ENCODE data around the gene RDX.
A peak's percentile ranks its signal among the peaks of the same experiment; 100 is the strongest.
"Not testable (repeated sequence)": the region's sequence is repeated elsewhere in the genome, so short reads cannot be mapped to it uniquely, and the experiment has no call there.

RDX gene

DNA sequence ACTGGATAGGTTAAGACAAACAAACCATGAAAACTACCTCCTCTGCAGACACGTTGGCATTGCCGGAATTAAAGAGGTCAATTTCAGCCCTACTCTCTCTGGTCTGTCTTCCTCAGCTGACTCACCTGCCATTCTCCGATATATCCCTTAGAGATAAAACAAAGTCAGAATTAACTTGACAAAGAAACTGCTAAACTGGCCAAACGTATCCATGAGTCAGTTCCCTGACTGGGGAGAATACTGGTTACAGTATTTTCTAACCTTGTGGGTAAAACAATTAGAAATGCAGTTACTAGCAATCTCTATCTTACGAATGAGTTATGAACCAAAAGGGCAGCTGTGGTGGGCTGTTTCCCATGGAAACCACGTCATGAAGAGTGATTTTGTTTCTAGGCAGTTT lies 96.2 kb downstream of the RDX start:
- peak; percentile 63 for DNase-seq (ENCODE audit: low read depth)

- DNase-seq (ENCODE audit: low read depth): no peak
Measured at GRCh38 chr11:110199184-110199981, 97.0 kb downstream of the RDX start.

- peak; percentile 82 for DNase-seq (ENCODE audit: low read depth)
Measured at GRCh38 chr11:110198031-110198729, 98.2 kb downstream of the RDX start.

GRCh38 chr11:110196884-110197420 lies 99.5 kb downstream of the RDX start:
- no peak for DNase-seq (ENCODE audit: low read depth)

GRCh38 chr11:110196241-110196754 lies 100.1 kb downstream of the RDX start:
- DNase-seq (ENCODE audit: low read depth): peak; percentile 93

DNA sequence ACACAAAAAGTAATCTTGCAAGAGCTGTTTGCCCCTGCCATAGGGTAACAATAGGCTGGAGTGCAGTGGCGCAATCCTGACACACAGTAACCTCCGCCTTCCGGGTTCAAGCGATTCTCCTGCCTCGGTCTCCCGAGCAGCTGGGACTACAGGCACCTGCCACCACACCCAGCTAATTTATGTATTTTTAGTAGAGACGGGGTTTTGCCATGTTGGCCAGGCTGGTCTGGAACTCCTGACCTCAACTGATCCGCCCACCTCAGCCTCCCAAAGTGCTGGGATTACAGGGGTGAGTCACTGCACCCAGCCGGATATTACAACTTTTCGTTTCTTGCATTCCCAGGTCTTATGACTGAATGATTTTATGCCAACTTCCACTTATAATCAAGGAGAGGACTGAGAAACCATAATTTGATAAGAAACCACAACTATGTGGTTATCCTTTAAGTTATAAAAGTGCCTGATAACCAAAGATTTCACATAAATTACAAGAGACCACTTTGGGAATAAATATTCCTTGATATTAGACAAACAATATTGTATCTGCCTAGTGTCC lies 102.1 kb downstream of the RDX start:
- peak; percentile 87 for DNase-seq (ENCODE audit: low read depth)

- not testable (repeated sequence) for DNase-seq (ENCODE audit: low read depth)
Measured at GRCh38 chr11:110192604-110193282, 103.7 kb downstream of the RDX start.

DNA sequence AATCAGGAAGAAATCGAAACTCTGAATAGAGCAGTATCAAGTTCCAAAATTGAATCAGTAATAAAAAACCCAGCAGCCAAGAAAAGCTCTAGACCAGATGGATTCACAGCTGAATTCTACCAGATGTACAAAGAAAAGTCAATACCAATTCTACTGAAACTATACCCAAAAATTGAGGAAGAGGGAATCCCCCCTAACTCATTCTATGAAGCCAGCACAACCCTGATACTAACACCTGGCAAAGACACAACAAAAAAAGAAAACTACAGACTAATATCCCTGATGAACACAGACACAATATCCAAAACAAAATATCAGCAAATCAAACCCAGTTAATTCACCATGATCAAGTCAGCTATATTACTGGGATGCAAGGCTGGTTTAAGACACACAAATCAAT lies 105.5 kb downstream of the RDX start:
- no peak for DNase-seq (ENCODE audit: low read depth)

- DNase-seq (ENCODE audit: low read depth): no peak
Measured at GRCh38 chr11:110187731-110188130, 108.7 kb downstream of the RDX start.

DNA sequence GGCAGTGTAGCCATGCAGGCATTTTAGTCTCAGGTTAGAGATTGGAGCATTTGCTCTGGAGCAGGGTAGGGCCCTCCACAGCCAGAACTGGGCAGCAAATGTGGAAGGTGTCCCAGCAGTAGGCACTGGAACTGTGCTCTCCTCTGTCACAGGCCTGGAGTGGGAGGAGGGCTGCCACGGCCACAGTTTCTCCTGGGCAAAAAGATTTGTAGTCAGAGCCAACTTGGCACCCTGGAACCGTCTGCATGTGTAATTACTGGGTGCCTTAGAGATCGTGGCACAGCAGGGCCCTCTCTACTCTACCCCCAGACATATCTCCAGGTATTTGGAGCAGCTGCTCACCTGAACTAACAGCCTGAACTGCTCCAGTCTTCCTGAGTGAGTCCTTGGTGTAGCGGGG lies 109.5 kb downstream of the RDX start:
- no peak for DNase-seq (ENCODE audit: low read depth)

DNA sequence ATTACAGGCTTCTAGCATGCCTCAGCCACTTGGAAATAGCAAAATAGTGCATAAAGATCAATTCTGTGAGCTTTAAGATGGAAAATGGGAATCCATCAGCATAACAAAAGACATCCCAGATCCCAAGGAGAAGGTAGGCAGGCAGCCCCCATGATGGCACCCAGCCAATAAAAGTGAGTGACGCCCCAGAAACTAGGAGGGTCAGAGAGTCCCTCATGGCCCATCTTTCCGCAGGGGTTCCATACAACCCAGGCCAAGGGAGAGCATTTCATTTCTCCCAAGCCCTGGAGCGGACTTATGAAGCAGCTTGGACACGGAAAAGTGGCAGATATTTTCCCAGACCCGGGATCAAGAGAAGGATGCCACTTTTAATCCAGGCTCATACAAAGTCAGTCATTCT lies 110.0 kb downstream of the RDX start:
- DNase-seq (ENCODE audit: low read depth): no peak

GRCh38 chr11:110185599-110185998 lies 110.8 kb downstream of the RDX start:
- DNase-seq (ENCODE audit: low read depth): no peak

- peak; percentile 84 for DNase-seq (ENCODE audit: low read depth)
Measured at GRCh38 chr11:110185121-110185591, 111.3 kb downstream of the RDX start.

GRCh38 chr11:110184456-110184855 lies 112.0 kb downstream of the RDX start:
- DNase-seq (ENCODE audit: low read depth): no peak

DNA sequence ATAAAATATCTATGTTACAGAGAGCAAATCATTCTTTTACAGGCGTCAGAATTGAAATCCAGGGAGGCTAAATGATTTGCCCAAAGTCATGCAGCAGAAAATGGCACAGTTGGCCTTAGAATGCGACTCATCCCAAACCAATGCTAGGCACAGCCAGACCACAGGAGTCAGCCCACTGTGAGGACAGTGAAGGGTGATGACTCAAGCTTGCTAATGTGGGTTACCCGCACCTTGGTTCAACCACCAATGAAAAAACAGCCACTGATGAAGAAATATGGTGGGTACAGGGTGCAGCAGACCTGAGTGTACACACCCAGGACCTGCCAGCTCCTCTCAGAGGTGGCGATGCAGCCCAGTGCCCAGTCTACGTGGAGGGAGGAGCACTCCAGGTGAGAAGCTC lies 113.5 kb downstream of the RDX start:
- peak; percentile 91 for DNase-seq (ENCODE audit: low read depth)

GRCh38 chr11:110179064-110179463 lies 117.3 kb downstream of the RDX start:
- no peak for DNase-seq (ENCODE audit: low read depth)

GRCh38 chr11:110177086-110177456 lies 119.3 kb downstream of the RDX start:
- DNase-seq (ENCODE audit: low read depth): no peak

- DNase-seq (ENCODE audit: low read depth): peak; percentile 65
Measured at GRCh38 chr11:110176366-110177085, 119.9 kb downstream of the RDX start.

- DNase-seq (ENCODE audit: low read depth): peak; percentile 46
Measured at GRCh38 chr11:110174645-110175310, 121.6 kb downstream of the RDX start.

- peak; percentile 73 for DNase-seq (ENCODE audit: low read depth)
Measured at GRCh38 chr11:110173811-110174644, 122.4 kb downstream of the RDX start.
